GM10266 (cell line): ENCODE measurements around the gene VOPP1.

Experiments
- DNase-seq: peaks from one replicate; pipeline ENCODE4 v3.0.0; 2012; ENCODE audit errors: extremely low spot score
- TF ChIP-seq, protein P1 (sequence below): IDR thresholded peaks from 2 replicates; pipeline ENCODE4 v1.5.1; 2012; ENCODE audit warnings: mild to moderate bottlenecking, low read depth; ENCODE audit not compliant: control insufficient read depth, insufficient read depth; ENCODE audit errors: missing control alignments

Gene VOPP1

DNA sequence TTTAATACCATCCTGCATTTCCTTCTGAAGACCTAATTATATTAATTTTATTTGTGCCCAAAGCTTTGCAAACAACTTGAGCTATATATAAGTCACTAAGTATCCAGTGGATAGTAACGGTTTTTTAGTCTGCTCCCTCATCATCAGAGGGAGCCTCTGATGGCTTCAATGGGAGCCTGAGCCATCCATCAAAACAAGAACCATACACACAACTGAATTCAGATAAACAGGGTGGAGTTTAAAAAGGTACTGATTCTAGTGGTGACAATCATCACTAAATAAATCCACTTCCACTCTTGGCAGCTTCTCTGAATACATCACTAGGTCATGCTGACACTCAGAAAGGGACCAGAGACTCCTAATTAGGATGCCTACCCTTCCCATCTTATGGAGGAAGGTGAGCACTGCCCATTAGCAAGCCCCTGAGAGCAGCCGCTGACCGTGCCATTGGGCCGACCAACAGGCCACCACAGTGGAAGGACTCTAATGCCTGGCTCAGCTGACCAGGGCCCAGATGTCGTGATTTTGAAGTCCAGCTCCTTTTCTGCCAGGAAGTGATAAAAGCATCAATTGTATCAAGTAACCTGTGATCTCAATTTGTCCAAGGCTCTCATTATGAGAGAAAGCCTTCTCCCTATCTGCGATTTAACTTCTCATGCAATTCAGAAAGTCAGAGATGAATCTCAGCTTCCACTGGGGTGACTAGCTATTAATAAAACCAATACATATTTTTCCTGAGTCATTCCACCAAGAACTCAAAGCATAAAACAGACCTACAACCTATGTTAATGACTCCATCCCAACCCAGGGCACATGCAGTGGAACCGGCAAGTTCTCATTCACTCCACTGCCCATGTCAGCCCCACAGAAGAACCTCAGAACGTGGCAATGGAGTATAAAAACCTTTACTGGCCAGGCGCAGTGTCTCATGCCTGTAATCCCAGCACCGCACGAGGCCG is 13.1 kb downstream of the VOPP1 start:
- TF ChIP-seq, protein P1, sequence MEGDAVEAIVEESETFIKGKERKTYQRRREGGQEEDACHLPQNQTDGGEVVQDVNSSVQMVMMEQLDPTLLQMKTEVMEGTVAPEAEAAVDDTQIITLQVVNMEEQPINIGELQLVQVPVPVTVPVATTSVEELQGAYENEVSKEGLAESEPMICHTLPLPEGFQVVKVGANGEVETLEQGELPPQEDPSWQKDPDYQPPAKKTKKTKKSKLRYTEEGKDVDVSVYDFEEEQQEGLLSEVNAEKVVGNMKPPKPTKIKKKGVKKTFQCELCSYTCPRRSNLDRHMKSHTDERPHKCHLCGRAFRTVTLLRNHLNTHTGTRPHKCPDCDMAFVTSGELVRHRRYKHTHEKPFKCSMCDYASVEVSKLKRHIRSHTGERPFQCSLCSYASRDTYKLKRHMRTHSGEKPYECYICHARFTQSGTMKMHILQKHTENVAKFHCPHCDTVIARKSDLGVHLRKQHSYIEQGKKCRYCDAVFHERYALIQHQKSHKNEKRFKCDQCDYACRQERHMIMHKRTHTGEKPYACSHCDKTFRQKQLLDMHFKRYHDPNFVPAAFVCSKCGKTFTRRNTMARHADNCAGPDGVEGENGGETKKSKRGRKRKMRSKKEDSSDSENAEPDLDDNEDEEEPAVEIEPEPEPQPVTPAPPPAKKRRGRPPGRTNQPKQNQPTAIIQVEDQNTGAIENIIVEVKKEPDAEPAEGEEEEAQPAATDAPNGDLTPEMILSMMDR = no peak
- DNase-seq = no peak

DNA sequence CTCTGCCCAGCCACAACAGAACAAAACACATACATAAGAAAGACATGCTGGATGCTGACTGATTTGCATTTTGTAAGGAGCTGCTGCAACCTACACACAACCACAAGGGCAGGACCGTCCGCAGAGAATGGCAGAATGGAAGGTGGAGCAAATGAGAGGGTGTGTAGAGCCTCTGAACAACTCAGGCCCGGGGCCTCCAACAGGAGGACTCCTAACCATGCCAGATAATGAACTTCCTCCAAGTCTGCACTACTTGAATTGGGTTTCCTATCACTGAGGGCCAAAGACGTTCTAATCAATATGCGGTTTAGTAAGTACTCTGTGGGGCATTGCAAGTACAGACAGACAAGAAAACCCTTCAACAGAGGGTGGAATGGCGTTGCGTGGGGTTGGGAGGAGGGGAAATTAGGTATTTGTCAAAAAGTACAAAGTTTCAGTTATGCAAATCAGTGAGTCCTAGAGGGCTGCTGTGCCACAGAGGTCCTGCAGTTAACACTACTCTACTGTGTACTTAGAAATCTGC is 14.6 kb downstream of the VOPP1 start:
- peak; percentile 64 for DNase-seq
- TF ChIP-seq, protein P1 = no peak

DNA sequence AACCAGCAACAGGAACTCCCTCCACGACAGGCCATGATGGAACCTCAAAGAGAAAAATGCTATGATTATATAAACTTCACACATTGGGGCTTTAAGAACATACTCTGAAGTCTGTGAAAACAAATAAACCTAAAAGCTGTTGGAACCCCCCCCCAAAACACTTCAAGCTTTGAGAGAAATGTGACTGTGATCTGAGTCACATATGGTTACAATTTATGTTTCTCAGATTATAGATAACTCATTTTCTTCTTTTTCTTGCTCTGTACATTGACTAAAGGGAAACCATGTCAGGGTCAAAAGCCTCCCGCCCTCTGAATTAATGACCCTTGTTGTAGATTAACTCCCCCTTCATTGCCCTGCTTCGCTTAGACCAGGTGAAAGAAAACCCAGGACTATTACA is 15.8 kb downstream of the VOPP1 start:
- DNase-seq = no peak
- TF ChIP-seq, protein P1 = no peak

DNA sequence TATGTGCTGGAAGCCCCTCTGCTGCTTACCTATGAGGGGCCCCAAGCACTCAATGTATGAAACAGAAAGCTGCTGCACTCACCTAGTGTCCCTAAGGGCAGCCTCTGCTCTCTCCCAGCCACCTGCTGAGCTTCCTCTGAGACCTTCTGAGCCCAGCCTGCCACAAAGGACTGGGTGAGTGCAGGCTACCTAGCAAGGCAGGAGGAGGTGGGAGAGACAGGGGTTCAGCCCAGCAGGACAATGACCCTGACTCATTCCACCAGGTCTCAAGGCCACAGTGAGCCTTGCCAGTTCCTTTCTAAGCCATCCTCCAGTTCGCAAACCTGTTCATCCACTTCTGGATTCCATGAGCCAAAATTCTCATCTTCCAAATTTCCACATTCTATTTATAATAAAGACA is 16.3 kb downstream of the VOPP1 start:
- no peak for DNase-seq

DNA sequence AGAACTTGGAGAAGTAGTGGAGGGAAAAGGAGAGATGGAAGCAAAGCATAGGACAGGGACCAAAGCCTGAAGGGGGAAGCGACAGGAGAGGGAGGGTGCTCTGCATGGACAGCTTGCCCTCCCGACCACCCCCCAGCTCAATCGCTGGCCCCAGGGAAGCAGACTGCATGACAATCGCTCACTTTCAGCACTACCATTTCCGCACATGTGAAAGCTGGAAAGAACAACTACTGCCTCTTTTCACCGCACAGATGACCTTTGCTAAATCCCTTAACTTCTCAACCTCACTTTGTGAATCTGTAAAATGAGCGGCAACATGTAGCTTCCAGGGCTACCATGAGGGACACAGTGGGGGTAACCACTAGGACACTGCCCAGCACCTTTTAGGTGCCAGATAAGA is 17.1 kb downstream of the VOPP1 start:
- no peak for DNase-seq
- TF ChIP-seq, protein P1 = no peak

More for the DNA sequence above, 16.3 kb downstream of the VOPP1 start:
- TF ChIP-seq, protein P1 = no peak

DNA sequence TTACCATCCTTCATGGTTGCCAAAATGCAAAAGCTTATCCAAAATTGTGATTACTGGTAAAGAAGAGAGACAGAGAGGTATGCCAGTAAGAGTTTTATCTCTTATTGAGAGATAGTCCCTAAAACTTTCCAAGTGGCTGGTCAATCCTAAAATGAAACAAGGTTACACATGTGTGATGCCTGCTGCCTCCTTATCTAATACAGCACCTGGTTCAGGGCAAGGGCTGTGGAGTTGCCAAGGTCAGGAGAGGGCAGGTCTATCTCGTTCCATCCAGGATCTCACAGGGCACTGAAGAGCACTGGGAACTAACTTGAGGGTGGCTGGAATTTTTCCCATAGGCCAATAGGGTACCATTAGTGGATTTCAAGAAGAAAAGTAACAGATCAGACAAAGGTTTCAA is 18.3 kb downstream of the VOPP1 start:
- TF ChIP-seq, protein P1 = no peak
- DNase-seq = no peak

DNA sequence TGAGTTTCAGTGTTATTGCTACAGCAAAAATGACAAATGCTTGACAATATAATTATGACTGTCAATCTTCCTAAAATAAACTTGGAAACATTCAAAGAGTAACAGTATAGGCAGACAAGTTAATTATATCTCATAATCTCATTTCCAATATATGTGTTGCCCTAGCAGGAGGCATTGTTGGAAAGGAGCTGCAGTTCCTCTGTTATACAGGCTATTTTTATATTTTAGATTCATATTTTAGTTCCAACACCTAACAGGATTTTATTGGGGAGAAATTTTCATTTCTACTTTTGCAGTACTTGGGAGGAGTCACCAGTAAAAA is 19.3 kb downstream of the VOPP1 start:
- DNase-seq = no peak
- TF ChIP-seq, protein P1 = no peak
